Measurements from ENCODE around the gene MVB12B. TPM values are rescaled to one million over a fixed set of nuclear protein-coding genes. Genes with fewer than 3 reads are reported as not detected.

Gene MVB12B
- total RNA-seq, 1 experiment from 2014 or later: 5.7 TPM

DNA sequence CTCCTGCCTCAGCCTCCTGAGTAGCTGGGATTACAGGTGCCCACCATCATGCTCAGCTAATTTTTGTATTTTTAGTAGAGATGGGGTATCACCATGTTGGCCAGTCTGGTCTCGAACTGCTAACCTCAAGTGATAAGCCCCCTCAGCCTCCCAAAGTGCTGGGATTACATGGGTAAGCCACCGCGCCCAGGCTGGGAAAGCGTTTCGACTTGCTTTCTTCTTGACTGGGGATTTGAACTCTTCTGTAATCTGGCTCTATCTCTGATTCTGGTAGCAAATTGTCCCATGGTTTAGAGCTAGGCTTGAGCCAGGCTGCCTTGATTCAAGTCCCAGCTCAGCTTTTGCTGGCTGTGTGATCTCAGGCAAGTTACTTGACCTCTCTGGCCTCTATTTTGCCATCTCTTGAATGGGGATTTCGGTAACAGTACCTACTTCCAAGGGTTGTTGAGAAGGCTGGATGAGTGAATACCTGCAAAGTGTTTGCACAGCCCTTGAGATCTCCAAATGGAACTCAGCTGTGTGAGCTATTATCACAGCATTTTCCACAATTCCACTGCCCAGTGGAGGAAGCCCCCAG, 20.5 kb upstream of the MVB12B start (continued):
- TF ChIP-seq, protein P1, sequence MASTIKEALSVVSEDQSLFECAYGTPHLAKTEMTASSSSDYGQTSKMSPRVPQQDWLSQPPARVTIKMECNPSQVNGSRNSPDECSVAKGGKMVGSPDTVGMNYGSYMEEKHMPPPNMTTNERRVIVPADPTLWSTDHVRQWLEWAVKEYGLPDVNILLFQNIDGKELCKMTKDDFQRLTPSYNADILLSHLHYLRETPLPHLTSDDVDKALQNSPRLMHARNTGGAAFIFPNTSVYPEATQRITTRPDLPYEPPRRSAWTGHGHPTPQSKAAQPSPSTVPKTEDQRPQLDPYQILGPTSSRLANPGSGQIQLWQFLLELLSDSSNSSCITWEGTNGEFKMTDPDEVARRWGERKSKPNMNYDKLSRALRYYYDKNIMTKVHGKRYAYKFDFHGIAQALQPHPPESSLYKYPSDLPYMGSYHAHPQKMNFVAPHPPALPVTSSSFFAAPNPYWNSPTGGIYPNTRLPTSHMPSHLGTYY (CRISPR knock-in tag; IDR thresholded peaks at IDR 0.05): no peak
- no peak for TF ChIP-seq CBFB (CRISPR knock-in tag; IDR thresholded peaks at IDR 0.05; ENCODE audit: low read depth)

DNA sequence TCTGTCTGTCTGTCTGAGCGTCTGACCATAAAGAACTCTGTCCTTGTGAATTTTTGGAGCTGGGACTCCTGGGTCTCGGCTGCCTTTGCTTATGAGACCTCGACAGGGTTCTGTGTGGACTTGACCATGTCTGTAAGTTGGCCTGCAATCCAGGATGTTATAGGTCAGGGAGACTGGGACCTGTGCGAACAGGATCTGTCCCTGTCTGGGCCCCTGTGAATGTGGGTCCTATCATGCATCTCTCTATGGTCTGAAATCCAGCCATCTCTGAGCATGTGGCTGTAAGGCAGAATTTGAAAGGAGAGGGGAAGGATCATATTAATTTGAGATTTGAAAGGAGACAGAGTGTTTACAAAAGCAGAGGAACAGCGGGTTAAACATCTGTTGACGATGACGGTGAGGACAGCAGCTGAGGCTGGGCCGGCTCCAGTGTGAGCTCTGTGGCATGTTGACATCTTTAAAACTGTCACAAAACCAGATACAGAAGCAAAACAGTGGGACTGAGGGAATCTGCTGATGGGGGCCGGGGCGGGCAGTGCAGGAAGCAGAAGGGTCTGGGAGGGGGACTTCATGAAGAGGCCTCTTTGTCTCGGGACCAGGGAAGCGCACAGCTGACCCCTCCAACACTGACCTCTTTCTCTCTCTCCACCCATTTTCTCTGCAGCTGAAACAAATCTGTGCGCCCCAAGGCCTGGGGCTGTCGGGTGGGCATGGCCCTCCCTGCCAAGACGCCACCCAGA, 19.1 kb upstream of the MVB12B start:
- no peak for ATAC-seq
- Mint-ChIP-seq H3K36me3 (no peaks in the 10 kb centered on the region), H3K27ac (no peak overlapping the region), H3K4me1 (0 out of 2 replicates have a peak, but pooled peaks cover 2% of the 10 kb centered on the region), H3K27me3 (ENCODE audit: low read depth) (no peaks in the 10 kb centered on the region), H3K9me3 (no peaks in the 10 kb centered on the region), H3K4me3 (no peak overlapping the region)
- CTCF ChIA-PET: no interaction called here
- TF ChIP-seq TP53 (CRISPR knock-in tag; IDR thresholded peaks at IDR 0.05) (no peak), ZNF423 (CRISPR knock-in tag; IDR thresholded peaks at IDR 0.05) (no peak), KAT7 (CRISPR knock-in tag; IDR thresholded peaks at IDR 0.05; ENCODE audit: borderline replicate concordance) (no peak), NR3C1 (CRISPR knock-in tag; conservative IDR thresholded peaks at IDR 0.05; ENCODE audit: low read depth) (no peak)
- TF ChIP-seq, protein P2, sequence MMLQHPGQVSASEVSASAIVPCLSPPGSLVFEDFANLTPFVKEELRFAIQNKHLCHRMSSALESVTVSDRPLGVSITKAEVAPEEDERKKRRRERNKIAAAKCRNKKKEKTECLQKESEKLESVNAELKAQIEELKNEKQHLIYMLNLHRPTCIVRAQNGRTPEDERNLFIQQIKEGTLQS (CRISPR knock-in tag; conservative IDR thresholded peaks at IDR 0.05): no peak
- TF ChIP-seq, protein P3, sequence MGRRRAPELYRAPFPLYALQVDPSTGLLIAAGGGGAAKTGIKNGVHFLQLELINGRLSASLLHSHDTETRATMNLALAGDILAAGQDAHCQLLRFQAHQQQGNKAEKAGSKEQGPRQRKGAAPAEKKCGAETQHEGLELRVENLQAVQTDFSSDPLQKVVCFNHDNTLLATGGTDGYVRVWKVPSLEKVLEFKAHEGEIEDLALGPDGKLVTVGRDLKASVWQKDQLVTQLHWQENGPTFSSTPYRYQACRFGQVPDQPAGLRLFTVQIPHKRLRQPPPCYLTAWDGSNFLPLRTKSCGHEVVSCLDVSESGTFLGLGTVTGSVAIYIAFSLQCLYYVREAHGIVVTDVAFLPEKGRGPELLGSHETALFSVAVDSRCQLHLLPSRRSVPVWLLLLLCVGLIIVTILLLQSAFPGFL (CRISPR knock-in tag; IDR thresholded peaks at IDR 0.05; ENCODE audit: borderline replicate concordance): no peak
- POLR2A ChIA-PET: no interaction called here
- DNase-seq (ENCODE audit: low spot score): no peak

DNA sequence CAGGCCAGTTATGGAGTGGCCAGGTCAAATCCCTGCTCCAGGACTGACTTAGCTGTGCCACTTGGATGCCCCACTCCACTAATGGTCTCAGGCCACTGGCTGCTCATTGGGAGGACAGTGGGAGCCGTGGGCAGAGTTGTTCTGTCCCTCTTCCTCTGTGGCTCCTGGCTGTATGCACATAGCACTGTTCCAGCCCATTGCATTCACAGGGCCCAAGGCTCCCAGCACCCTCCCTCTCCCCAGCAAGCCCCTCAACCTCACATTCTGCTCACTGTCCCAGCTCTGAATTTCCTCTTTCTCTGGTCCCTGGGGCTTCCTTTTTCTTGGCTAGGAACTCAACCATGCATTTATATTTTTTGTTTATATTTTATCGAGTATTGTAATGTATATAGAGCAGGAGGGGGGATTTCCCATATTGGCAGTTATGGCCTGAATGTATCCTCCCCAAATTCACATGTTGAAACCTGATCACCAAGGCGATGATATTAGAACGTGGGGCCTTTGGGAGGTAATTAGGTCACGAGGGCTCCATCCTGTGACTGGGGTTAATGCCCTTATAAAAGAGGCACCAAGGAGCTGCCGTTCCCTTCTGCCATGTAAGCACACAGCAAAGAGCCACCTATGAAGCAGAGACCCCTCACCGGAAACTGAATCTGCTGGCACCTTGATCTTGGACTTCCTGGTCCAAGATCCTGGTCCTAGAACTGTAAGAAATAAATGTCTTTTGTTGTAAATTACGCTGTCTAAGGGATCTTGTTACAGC, 17.0 kb upstream of the MVB12B start:
- H3K4me3 Mint-ChIP-seq: no peak overlapping the region
- H3K9me3 Mint-ChIP-seq: peaks cover 3% of the 10 kb centered on the region; the same call in 1 of the 2 replicates
- H3K4me1 Mint-ChIP-seq: 0 out of 2 replicates have a peak, but pooled peaks cover 2% of the 10 kb centered on the region
- ChIA-PET POLR2A (no interaction called here), CTCF (interaction anchor here (1.2 to 2.0 kb wide), 2 partner anchors 7 to 89 kb away, joined by 6 to 11 read pairs; no protein-coding TSS in a partner anchor)
- TF ChIP-seq, protein P4, sequence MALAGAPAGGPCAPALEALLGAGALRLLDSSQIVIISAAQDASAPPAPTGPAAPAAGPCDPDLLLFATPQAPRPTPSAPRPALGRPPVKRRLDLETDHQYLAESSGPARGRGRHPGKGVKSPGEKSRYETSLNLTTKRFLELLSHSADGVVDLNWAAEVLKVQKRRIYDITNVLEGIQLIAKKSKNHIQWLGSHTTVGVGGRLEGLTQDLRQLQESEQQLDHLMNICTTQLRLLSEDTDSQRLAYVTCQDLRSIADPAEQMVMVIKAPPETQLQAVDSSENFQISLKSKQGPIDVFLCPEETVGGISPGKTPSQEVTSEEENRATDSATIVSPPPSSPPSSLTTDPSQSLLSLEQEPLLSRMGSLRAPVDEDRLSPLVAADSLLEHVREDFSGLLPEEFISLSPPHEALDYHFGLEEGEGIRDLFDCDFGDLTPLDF (CRISPR knock-in tag; IDR thresholded peaks at IDR 0.05): no peak
- TF ChIP-seq, protein P5, sequence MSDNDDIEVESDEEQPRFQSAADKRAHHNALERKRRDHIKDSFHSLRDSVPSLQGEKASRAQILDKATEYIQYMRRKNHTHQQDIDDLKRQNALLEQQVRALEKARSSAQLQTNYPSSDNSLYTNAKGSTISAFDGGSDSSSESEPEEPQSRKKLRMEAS (CRISPR knock-in tag; IDR thresholded peaks at IDR 0.05): no peak
- TF ChIP-seq ETV6 (CRISPR knock-in tag; IDR thresholded peaks at IDR 0.05) (no peak), HMGA2 (CRISPR knock-in tag; IDR thresholded peaks at IDR 0.05) (no peak), ZNF396 (CRISPR knock-in tag; IDR thresholded peaks at IDR 0.05; ENCODE audit: borderline replicate concordance) (no peak)
- no peak overlapping the region for H3K27ac Mint-ChIP-seq
- H3K27me3 Mint-ChIP-seq (ENCODE audit: low read depth): peaks cover 2% of the 10 kb centered on the region; the same call in 1 of the 2 replicates
- no peaks in the 10 kb centered on the region for H3K36me3 Mint-ChIP-seq
- no peak for DNase-seq (ENCODE audit: low spot score)
- ATAC-seq: no peak

Measured in WTC11 (cell line).